SK-N-SH (cell line): ENCODE results near the gene C19orf44. TPM values are rescaled to one million over a fixed set of nuclear protein-coding genes. Genes with fewer than 3 reads are reported as not detected.

Source experiments
- CTCF ChIA-PET: fragments of 300-600, 350-600 bp; formaldehyde crosslinking; extraction: SDS; loops from one replicate; lab custom pipeline; 2021; lab: Yijun Ruan, JAX
- POLR2A ChIA-PET: fragments of 350-600 bp; sonication (Branson Sonifier 250); formaldehyde crosslinking; extraction: SDS; loops from one replicate; lab custom pipeline; 2020; ENCODE audit warnings: antibody characterized with exemption, inconsistent platforms; lab: Yijun Ruan, JAX
- DNase-seq: peaks from one replicate; pipeline ENCODE4 v3.0.0; 2012
- H2AFZ ChIP-seq: fragments of 200-600 bp; sonication (generic); 2 replicates; pipeline ENCODE4 v1.8.1; 2016; ENCODE audit warnings: antibody characterized with exemption, mild to moderate bottlenecking, low read depth
- H3F3A ChIP-seq: fragments of 200-600 bp; sonication (generic); replicated peaks from 2 replicates; pipeline ENCODE3; 2016; ENCODE audit warnings: antibody characterized with exemption, mild to moderate bottlenecking; ENCODE audit not compliant: insufficient read depth
- H3K27ac ChIP-seq, 2 experiments: fragments of 200-500 bp in 1 of 2; fragments of 200-600 bp in 1 of 2; sonication (Bioruptor generic) in 1 of 2; sonication (generic), shearing (Covaris generic) in 1 of 2; 2 replicates each; pipeline versions ENCODE4 v1.5.1 to v1.6.1; 2014 to 2016; ENCODE audit warnings: low read depth in 2 of 2, inconsistent platforms in 1 of 2, low read length in 1 of 2, mild to moderate bottlenecking in 1 of 2, mixed read lengths in 1 of 2
- H3K27me3 ChIP-seq: fragments of 200-600 bp; sonication (generic), shearing (Covaris generic); 2 replicates; pipeline ENCODE4 v1.6.1; 2016; ENCODE audit warnings: mixed run types; ENCODE audit not compliant: insufficient read depth
- H3K36me3 ChIP-seq, 2 experiments: fragments of 200-500 bp in 1 of 2; fragments of 200-600 bp in 1 of 2; sonication (Bioruptor generic) in 1 of 2; sonication (generic) in 1 of 2; replicated peaks in 1 of 2; 2 replicates each; pipeline versions ENCODE3 to v1.5.1; 2014 to 2016; ENCODE audit warnings: low read length in 1 of 2, mild to moderate bottlenecking in 1 of 2; ENCODE audit not compliant: insufficient read depth in 2 of 2, control insufficient read depth in 1 of 2
- H3K4me1 ChIP-seq, 2 experiments: fragments of 200-500 bp in 1 of 2; fragments of 200-600 bp in 1 of 2; sonication (Bioruptor generic) in 1 of 2; sonication (generic), shearing (Covaris generic) in 1 of 2; 2 replicates each; pipeline versions ENCODE4 v1.5.1 to v1.6.1; 2014 to 2016; ENCODE audit warnings: low read depth in 1 of 2, low read length in 1 of 2, mixed run types in 1 of 2; ENCODE audit not compliant: insufficient read depth in 2 of 2, control insufficient read depth in 1 of 2
- H3K4me2 ChIP-seq: fragments of 200-600 bp; sonication (generic), shearing (Covaris generic); 2 replicates; pipeline ENCODE4 v1.6.1; 2017; ENCODE audit warnings: mixed run types
- H3K4me3 ChIP-seq, 2 experiments: fragments of 200-500 bp in 1 of 2; fragments of 200-600 bp in 1 of 2; sonication (Bioruptor generic) in 1 of 2; sonication (generic), shearing (Covaris generic) in 1 of 2; 2 replicates each; pipeline versions ENCODE4 v1.5.1 to v1.8.1; 2014 to 2016; ENCODE audit warnings: low read depth in 2 of 2, inconsistent platforms in 1 of 2, low read length in 1 of 2, mild to moderate bottlenecking in 1 of 2, mixed read lengths in 1 of 2, moderate library complexity in 1 of 2
- H3K79me2 ChIP-seq: fragments of 200-600 bp; sonication (generic); 2 replicates; pipeline ENCODE4 v1.8.1; 2017; ENCODE audit warnings: mild to moderate bottlenecking; ENCODE audit not compliant: insufficient read depth
- H3K9ac ChIP-seq: fragments of 200-600 bp; sonication (generic); 2 replicates; pipeline ENCODE4 v1.6.1; 2017; ENCODE audit warnings: mixed run types
- H3K9me2 ChIP-seq: fragments of 200-600 bp; sonication (generic); 2 replicates; pipeline ENCODE4 v1.6.1; 2017; ENCODE audit warnings: mixed run types
- H3K9me3 ChIP-seq: fragments of 200-600 bp; sonication (generic); 2 replicates; pipeline ENCODE4 v1.6.1; 2017; ENCODE audit warnings: mixed run types, mild to moderate bottlenecking, moderate library complexity
- H4K20me1 ChIP-seq: fragments of 200-600 bp; sonication (generic); 2 replicates; pipeline ENCODE4 v1.6.1; 2017; ENCODE audit warnings: mild to moderate bottlenecking, mixed run types; ENCODE audit not compliant: insufficient read depth
- CTCF ChIP-seq: fragments of 200-600 bp; sonication (generic); IDR thresholded peaks from 2 replicates; pipeline ENCODE4 v1.6.1; 2017; ENCODE audit warnings: antibody characterized with exemption, mild to moderate bottlenecking, moderate library complexity
- ELF1 ChIP-seq: IDR thresholded peaks from 2 replicates; pipeline ENCODE4 v1.4.0; 2012
- EP300 ChIP-seq, 2 experiments: IDR thresholded peaks; 2 replicates each; pipeline versions ENCODE4 v1.4.0 to v1.6.1; 2012; ENCODE audit warnings: borderline replicate concordance in 1 of 2, low read depth in 1 of 2, low read length in 1 of 2
- FOSL2 ChIP-seq: IDR thresholded peaks from 2 replicates; pipeline ENCODE4 v1.4.0; 2012; ENCODE audit warnings: low read depth, mild to moderate bottlenecking, moderate library complexity, borderline replicate concordance
- FOXJ3 ChIP-seq: sonication (generic); formaldehyde crosslinking; IDR thresholded peaks from 2 replicates; pipeline ENCODE4 v1.5.1; 2020; ENCODE audit warnings: mild to moderate bottlenecking, missing genetic modification reagents
- GABPA ChIP-seq: IDR thresholded peaks from 2 replicates; pipeline ENCODE4 v1.4.0; 2012; ENCODE audit warnings: low read depth, mild to moderate bottlenecking
- GATA2 ChIP-seq: sonication (generic); formaldehyde crosslinking; IDR thresholded peaks from 2 replicates; pipeline ENCODE4 v1.5.0; 2020; ENCODE audit warnings: mild to moderate bottlenecking, missing genetic modification reagents
- IRF3 ChIP-seq: fragments of 150-350 bp; IDR thresholded peaks from 2 replicates; pipeline ENCODE4 v1.6.1; 2016; ENCODE audit warnings: mild to moderate bottlenecking, low read depth, low read length
- JUND ChIP-seq: IDR thresholded peaks from 2 replicates; pipeline ENCODE4 v1.4.0; 2012
- MEF2A ChIP-seq: IDR thresholded peaks from 2 replicates; pipeline ENCODE4 v1.4.0; 2012; ENCODE audit warnings: low read depth, borderline replicate concordance
- PBX3 ChIP-seq: IDR thresholded peaks from 2 replicates; pipeline ENCODE4; 2012
- POLR2AphosphoS5 ChIP-seq: IDR thresholded peaks from 2 replicates; pipeline ENCODE4 v1.6.1; 2012; ENCODE audit warnings: low read depth, low read length
- RAD21 ChIP-seq: IDR thresholded peaks from 2 replicates; pipeline ENCODE4 v1.6.1; 2012; ENCODE audit warnings: mild to moderate bottlenecking, low read length
- RCOR1 ChIP-seq: fragments of 150-350 bp; IDR thresholded peaks from 2 replicates; pipeline ENCODE4 v1.6.1; 2017; ENCODE audit warnings: antibody characterized with exemption, low read length
- REST ChIP-seq: IDR thresholded peaks from 2 replicates; pipeline ENCODE4 v1.6.1; 2012; ENCODE audit warnings: mild to moderate bottlenecking, low read depth, low read length, moderate library complexity
- RFX5 ChIP-seq: IDR thresholded peaks from 2 replicates; pipeline ENCODE4 v1.6.1; 2012; ENCODE audit warnings: mild to moderate bottlenecking, improper control_type of control experiment, low read length
- SIN3A ChIP-seq: IDR thresholded peaks from 2 replicates; pipeline ENCODE4 v1.6.1; 2012; ENCODE audit warnings: low read depth, mild to moderate bottlenecking, low read length, moderate library complexity, borderline replicate concordance
- SMC3 ChIP-seq: IDR thresholded peaks from 2 replicates; pipeline ENCODE4 v1.6.1; 2012; ENCODE audit warnings: low read depth, low read length, improper control_type of control experiment
- TAF1 ChIP-seq: IDR thresholded peaks from 2 replicates; pipeline ENCODE4 v1.6.1; 2012; ENCODE audit warnings: low read depth, mild to moderate bottlenecking, low read length, moderate library complexity, borderline replicate concordance
- USF2 ChIP-seq: fragments of 150-350 bp; IDR thresholded peaks from 2 replicates; pipeline ENCODE4 v1.6.1; 2017; ENCODE audit warnings: antibody characterized with exemption, low read length, low read depth, borderline replicate concordance
- YY1 ChIP-seq: IDR thresholded peaks from 2 replicates; pipeline ENCODE4 v1.4.0; 2012; ENCODE audit warnings: low read depth, mild to moderate bottlenecking
- WGBS: methylation state at CpG from one replicate; pipeline ENCODE4 v1.1.6; 2017; ENCODE audit warnings: low lambda C conversion rate; 5-methylcytosine and 5-hydroxymethylcytosine counted together
- polyA plus RNA-seq, 3 experiments: library from polyadenylated mRNA; depleted of rRNA; stranded (reverse); fragments of >200 nt; gene quantifications; 2 replicates each; pipeline ENCODE4 v1.2.3, GENCODE V29; 2012

Gene C19orf44
- polyA plus RNA-seq, 1 of the 3 experiments (the other 2 are of a cell fraction), result 6.0 TPM

- Histone ChIP-seq H3K9me3 (no peaks in the 10 kb centered on the region), H3K79me2 (peaks cover 2% of the 10 kb centered on the region; the same call in 1 of the 2 replicates), H3K27me3 (no peaks in the 10 kb centered on the region), H3K4me3 (no peak overlapping the region), H3K4me1 (no peaks in the 10 kb centered on the region), H3F3A (peaks cover 7% of the 10 kb centered on the region), H3K27ac (no peak overlapping the region), H3K36me3 (peaks cover 17 to 23% of the 10 kb centered on the region in 2 experiments), H4K20me1 (peaks cover 2% of the 10 kb centered on the region; the same call in 1 of the 2 replicates), H3K9ac (no peak overlapping the region), H3K4me2 (no peak overlapping the region), H3K9me2 (no peaks in the 10 kb centered on the region), H2AFZ (no peak overlapping the region)
- ChIA-PET CTCF (no interaction called here), POLR2A (no interaction called here)
- DNase-seq, result no peak
- 96% methylated on average over 8 of the region's 8 CpGs for WGBS
- TF ChIP-seq RCOR1 (no peak), TAF1 (no peak), JUND (no peak), SIN3A (no peak), GABPA (no peak)
These were observed 58.6 kb downstream of the C19orf44 start for GRCh38 chr19:16554776-16555175.

- peaks cover 36 to 37% of the 10 kb centered on the region in 2 experiments for H3K36me3 ChIP-seq
- H3K4me1 ChIP-seq, result no peaks in the 10 kb centered on the region
- H3K9ac ChIP-seq, result no peak overlapping the region
- TF ChIP-seq EP300 (IDR thresholded peaks at IDR 0.05; ENCODE audit: borderline replicate concordance in 1 of 2, low read depth in 1 of 2, low read length in 1 of 2) (no peak), USF2 (no peak), REST (no peak), SMC3 (no peak), CTCF (no peak), FOXJ3 (CRISPR knock-in tag) (no peak), SIN3A (no peak), PBX3 (no peak), MEF2A (no peak), GATA2 (CRISPR knock-in tag) (no peak), RFX5 (no peak), GABPA (no peak), RAD21 (no peak), IRF3 (no peak), YY1 (no peak), POLR2AphosphoS5 (no peak), FOSL2 (no peak), ELF1 (no peak)
- H3K79me2 ChIP-seq, result no peaks in the 10 kb centered on the region; the same call in 1 of the 2 replicates
- 97% methylated on average over 10 of the region's 10 CpGs for WGBS
- H3K4me3 ChIP-seq, result no peak overlapping the region
- H3K27me3 ChIP-seq, result no peaks in the 10 kb centered on the region
- ChIA-PET POLR2A (no interaction called here), CTCF (no interaction called here)
- H3F3A ChIP-seq, result no peaks in the 10 kb centered on the region
- H3K27ac ChIP-seq, result no peak overlapping the region
- no peaks in the 10 kb centered on the region for H3K9me2 ChIP-seq
- H3K4me2 ChIP-seq, result no peak overlapping the region
- H4K20me1 ChIP-seq, result no peaks in the 10 kb centered on the region
- H3K9me3 ChIP-seq, result no peaks in the 10 kb centered on the region
- no peak for DNase-seq
- H2AFZ ChIP-seq, result no peak overlapping the region
These were observed 63.6 kb downstream of the C19orf44 start for GRCh38 chr19:16559780-16560276.
